Renal cortical epithelial cell (primary cell): Measurements from ENCODE around the gene RNLS. TPM values are rescaled to one million over a fixed set of nuclear protein-coding genes. Genes with fewer than 3 reads are reported as not detected.

Experiments
- DNase-seq: peaks from one replicate; pipeline ENCODE4 v3.0.0-alpha.2; 2011; ENCODE audit warnings: low read depth
- total RNA-seq: library from RNA; depleted of rRNA; stranded (reverse); fragments of >200 nt; gene quantifications from 2 replicates; pipeline ENCODE4 v1.2.3, GENCODE V29; 2014

RNLS gene
- total RNA-seq, 1 donor from 2014 or later, result 27.7 TPM

DNA sequence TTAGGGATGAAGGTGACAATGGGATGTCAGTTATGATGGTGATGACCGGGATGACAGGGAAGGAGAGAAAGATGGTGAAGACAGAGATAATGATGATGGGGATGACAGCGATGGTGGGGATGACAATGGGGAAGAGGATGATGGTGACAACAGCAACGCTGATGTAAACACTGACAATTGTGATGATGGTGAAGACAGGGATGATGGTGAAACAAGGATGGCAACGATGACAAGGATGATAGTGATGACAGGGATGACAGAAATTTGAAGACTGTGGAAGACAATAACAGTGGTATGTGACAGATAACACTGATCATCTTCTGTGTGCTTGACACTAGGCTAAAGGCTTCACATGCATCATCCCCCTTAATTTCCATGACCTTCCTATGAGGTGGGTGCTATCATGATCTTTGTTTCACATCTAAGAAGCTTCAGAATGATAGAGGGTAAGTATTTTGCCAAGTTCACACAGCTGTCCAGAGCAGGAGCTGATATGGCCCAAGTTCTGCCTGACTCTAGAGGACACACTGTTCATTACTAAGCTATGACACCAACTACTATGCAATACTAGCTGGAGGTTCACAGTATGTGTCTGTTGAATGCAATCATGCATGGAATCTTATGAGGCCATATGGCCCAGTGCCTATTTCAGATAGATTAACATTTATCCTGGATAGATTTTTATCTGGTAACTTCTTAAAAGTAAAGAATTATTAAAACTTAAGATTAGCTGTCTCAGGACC is 105.6 kb downstream of the RNLS start:
- DNase-seq, result no peak

DNA sequence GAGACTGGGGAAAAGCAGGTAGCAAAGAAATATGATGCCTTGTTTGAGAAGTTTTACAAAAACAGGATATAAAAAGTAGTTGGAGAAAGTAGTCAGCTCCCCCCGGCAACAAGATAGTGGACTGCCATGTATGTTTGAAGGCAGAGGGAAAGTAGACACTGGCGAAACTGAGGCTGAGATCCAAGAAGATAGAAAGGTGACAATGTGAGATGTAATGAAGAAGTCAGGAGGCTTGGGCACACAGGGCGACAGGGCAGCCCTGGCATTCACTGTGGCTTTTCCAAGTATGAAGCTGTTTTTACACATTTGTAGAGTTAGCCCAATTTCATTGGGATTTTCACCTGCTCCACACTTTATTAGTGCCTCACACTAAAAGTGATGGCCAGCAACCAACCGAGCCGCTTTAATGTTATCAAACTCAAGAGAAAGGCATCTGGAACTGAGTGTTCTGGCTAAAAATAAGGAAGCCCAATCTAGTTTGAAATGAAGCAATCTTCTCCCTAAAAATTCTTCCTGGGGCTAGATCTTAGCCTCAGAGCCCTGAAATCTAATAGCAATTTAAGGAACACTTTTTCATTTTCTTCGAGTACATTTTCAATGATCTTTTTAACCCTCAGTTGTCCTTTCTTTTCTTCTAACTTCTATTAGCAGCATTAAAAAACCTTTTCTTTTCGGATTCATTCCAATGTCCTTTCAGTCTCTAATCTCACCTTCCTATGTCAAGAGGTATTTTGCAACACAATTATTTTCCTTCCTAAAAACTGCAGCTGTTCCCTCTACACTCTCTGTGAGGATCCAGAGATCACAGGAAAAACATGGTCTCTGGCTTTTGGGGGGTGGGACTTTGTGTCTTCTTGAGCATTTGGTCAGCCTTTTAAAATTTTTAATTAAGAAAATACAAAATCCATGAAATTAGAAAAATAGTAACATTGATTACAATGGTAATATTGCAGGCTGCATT is 108.0 kb downstream of the RNLS start:
- DNase-seq, result no peak

DNA sequence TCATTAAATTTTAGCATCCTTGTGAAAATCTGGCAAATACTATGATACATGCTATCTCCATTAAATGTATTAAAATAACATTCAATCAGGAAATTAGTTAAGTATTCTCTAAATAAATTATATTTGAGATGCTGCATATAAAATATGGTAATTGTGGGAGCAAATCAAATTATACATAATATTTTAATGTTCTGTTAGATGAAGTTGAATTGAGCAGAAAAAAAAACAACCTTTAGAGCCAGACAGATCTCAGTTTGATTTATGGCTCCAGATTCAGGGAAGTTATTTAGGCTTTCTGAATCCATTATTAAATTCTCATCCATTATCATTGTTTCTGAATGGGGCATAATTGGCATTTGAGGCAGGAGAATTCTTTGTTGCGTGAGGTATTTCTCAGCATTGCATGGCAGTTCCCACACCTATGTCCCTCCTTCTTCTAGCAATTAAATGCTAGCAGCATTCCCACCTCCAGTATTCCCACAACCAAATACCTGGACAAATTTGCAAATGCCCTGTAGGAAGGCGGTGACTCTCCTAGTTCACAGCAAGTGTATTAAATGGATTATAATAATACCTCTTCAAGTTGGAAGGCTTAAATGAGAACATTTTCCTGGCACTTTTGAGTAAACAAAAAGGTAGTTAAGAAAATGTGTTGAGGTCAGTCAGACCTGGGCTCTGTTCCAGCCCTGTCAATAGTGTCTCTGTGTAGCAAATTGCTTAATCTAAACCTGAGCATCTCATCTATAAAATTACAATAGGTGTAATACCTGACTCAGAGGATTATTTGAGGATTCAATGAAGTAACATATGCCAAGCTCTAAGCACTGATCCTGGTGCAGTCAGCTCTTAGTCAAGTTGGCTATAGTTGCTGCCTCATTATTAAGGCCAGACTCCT is 108.9 kb downstream of the RNLS start:
- DNase-seq, result peak; percentile 90

GRCh38 chr10:88472540-88472939 is 110.6 kb downstream of the RNLS start:
- no peak for DNase-seq

DNA sequence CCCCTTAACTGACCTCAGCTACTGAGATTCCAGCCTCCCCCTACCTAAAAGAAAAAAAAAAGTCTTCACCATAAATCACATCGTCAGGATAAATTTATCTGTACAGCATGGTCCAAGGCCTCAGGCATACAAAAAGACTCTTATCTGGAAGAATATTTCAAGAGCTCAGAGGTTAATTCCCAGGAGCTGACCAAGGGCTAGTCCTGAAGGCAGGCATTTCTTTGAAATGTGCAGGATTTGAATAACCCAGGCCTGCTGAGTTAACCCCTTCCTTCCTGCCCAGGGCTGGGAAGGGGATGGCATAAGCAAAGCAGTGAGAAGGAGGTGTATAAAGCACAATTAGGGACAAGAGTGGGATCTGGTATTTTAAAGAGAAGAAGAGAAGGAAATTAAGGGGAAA is 111.2 kb downstream of the RNLS start:
- no peak for DNase-seq

GRCh38 chr10:88467835-88468485 is 115.2 kb downstream of the RNLS start:
- no peak for DNase-seq

- peak; percentile 34 for DNase-seq
These were observed 116.3 kb downstream of the RNLS start for GRCh38 chr10:88466786-88467185.

GRCh38 chr10:88465765-88466164 is 117.4 kb downstream of the RNLS start:
- DNase-seq, result no peak

DNA sequence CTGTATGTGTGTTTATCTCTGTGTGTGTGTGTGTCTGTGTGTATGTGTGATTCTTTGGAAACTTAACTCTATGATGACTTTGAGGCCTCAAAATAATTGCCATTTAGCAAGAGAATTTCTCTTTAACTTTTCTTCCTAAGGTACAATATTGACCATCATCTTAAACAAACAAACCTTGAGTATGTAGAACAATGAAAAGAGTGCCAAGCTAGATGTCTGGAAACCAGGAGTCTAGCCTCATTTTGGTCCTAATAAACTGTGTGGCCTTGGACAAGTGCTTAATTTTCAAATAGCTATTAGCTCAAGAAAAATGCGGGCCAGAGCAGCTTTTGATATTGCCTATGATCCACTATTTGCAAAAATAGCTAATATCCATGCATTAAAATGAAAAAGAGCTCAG is 119.3 kb downstream of the RNLS start:
- DNase-seq, result no peak

- no peak for DNase-seq
These were observed 121.7 kb downstream of the RNLS start for GRCh38 chr10:88461426-88461825.

DNA sequence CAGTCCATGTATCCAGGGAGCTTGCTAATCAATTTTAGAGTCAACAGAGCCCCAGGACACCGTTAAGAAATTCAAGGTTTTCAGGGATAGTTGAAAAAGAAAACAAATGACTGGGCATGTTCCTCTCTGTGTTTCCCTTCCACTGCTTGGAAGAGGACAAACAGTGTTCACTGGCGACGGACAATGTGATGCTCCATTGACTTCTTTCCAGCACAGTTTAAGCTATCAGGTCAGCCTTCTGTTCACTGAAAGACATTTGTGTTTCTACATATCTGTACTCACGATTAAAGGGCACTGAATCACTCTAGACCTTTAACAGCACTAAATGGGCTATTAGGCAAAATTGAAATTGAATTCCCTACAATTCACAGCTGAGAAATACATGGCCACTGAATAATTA is 123.6 kb downstream of the RNLS start:
- peak; percentile 52 for DNase-seq

- DNase-seq, result no peak
These were observed 124.9 kb downstream of the RNLS start for GRCh38 chr10:88458209-88458608.

DNA sequence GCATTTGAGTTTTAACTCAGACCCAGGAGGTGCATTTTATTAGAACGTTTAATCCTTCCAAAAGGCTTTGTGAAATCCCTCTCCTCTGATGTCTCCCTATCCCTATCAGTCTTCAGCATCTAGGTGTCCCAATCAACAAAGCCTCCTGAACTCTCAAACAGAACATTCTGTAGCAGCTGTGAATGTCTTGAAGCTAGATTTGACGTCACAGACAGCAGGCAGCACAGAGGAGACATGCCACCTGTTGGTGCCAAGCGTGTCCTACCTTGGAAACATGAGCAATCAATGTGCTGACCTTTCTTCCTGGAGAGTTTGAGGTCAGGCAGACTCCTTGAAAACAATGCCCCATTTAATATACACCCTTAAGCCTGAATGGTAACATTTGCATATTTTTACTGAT is 125.5 kb downstream of the RNLS start:
- no peak for DNase-seq

DNA sequence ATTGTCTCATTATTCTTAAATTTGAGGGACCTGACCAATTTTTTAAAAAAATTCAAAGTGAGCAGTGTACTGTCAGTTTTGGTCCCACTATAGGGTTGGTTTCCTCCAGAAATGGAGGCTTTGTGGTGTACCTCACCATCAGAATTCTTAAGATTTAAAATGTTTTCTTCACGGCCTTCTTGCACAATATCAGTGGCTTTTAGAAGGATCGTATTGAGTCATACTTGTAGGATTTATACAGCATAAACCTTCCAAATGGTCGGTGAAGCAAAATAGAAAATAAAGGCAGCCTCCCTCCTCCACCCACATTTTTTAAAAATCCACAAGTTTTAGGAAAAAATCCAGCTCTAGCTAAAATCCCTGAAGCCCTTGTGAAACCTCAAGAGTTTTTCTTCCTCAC is 126.4 kb downstream of the RNLS start:
- peak; percentile 55 for DNase-seq

GRCh38 chr10:88455831-88456230 is 127.3 kb downstream of the RNLS start:
- DNase-seq, result no peak

GRCh38 chr10:88450201-88450600 is 132.9 kb downstream of the RNLS start:
- no peak for DNase-seq

GRCh38 chr10:88442716-88443115 is 140.4 kb downstream of the RNLS start:
- DNase-seq, result no peak

- no peak for DNase-seq
These were observed 142.6 kb downstream of the RNLS start for GRCh38 chr10:88440541-88440940.

DNA sequence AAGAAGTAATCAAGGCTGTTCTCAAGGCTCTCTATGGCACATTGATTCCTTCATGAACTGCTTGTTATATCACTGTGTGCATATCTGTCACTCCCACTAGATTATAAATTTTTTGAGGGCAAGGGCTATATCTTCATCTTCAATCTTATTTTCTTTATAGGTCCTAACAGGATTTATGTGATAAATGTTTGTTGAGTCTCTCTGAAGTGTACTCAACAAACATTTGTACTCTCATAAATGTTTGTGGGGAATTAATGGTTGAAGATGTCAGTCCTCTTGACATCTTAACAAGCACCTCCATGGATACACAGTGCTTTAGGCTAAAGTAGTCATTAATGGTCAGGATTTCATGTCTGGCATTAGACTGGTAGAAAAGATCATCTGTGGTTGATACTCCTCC is 143.2 kb downstream of the RNLS start:
- DNase-seq, result no peak

DNA sequence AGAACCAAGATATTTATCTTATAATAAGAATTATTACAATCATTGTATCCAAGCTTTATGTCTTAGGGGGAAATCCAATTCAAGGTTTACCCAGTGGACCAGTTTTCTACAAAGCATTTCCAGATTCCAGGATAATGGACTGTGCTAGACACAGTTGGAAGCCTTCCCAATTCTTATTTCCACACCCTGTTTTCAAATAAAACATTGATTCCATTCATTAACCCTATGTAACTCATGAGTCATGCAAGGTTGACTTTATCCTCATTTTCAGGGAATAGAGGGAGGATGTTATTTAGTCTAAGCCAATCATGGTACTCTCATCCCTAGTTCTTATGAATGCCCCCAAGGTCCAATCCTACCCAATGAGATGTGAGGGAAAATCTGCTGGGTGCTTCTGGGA is 145.7 kb downstream of the RNLS start:
- peak; percentile 72 for DNase-seq

DNA sequence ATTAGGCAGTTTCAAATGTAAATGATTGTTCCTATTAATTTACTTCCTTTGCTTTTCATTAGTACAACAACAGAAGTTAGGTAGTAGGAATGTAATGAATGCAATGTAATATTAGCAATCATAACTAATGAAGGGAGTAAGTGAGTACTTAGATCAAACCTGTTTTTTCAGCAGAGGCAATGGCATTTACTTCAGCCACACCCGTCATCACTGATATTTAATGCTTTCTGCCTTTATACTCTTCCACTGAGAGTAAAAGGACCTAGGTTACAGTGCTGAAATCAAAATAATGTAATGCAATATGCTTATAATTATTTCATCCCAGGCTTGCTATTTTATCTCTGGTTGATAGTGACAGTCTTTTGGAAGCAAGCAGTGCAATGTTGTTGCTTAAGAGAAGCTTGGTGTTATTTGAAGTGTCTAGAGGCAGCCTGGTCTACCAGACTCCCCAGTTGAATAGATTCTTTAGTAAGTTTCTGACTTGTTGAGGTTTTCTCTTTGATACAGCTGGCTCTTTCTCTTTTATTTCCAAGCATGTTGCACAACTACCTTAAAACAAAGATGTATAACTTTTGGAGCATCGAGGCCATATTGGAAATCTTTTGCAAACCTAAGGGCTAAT is 149.4 kb downstream of the RNLS start:
- DNase-seq, result peak; percentile 11
